H1 (cell line): ENCODE results near the gene CSNK1G3. TPM values are rescaled to one million over a fixed set of nuclear protein-coding genes. Genes with fewer than 3 reads are reported as not detected.

ENCODE experiments used
- CTCF ChIA-PET: fragments of 300-600 bp; sonication (Branson Sonifier 250); formaldehyde crosslinking; loops from one replicate; lab custom pipeline; 2021; ENCODE audit not compliant: partially characterized antibody; lab: Charles Lee
- POLR2A ChIA-PET: fragments of 300-600 bp; sonication (Branson Sonifier 250); formaldehyde crosslinking; loops from one replicate; lab custom pipeline; 2021; ENCODE audit warnings: inconsistent platforms; ENCODE audit not compliant: partially characterized antibody; lab: Charles Lee
- DNase-seq, 2 experiments: peaks; one replicate each; pipeline versions ENCODE4 v3.0.0 to v3.0.0-alpha.2; 2010 to 2022; ENCODE audit warnings: low spot score in 2 of 2, low read depth in 1 of 2, mixed read lengths in 1 of 2
- FAIRE-seq: peaks from 2 replicates; lab custom pipeline; 2011; peaks lifted over from hg19 to GRCh38; lab: Jason Lieb, UNC
- H2AFZ ChIP-seq: 2 replicates; pipeline ENCODE4 v1.8.1; 2012; ENCODE audit warnings: low read length, inconsistent platforms
- H2AK5ac ChIP-seq: 2 replicates; pipeline ENCODE4 v1.6.1; 2013; ENCODE audit warnings: low read depth, low read length
- H2BK120ac ChIP-seq: replicated peaks from 2 replicates; pipeline ENCODE3; 2013; ENCODE audit warnings: low read depth, low read length, inconsistent platforms
- H2BK12ac ChIP-seq: 2 replicates; pipeline ENCODE4 v1.6.1; 2013; ENCODE audit warnings: low read depth, low read length
- H2BK15ac ChIP-seq: 2 replicates; pipeline ENCODE4 v1.6.1; 2013; ENCODE audit warnings: low read length
- H2BK20ac ChIP-seq: 2 replicates; pipeline ENCODE4 v1.6.1; 2013; ENCODE audit warnings: low read length
- H2BK5ac ChIP-seq: 2 replicates; pipeline ENCODE4 v1.6.1; 2013; ENCODE audit warnings: low read depth, low read length
- H3K14ac ChIP-seq: 2 replicates; pipeline ENCODE4 v1.6.1; 2013; ENCODE audit warnings: inconsistent platforms; ENCODE audit not compliant: insufficient read length
- H3K18ac ChIP-seq: 2 replicates; pipeline ENCODE4 v1.6.1; 2013; ENCODE audit warnings: low read length; ENCODE audit errors: extremely low read depth
- H3K23ac ChIP-seq: 2 replicates; pipeline ENCODE4 v1.6.1; 2013; ENCODE audit warnings: inconsistent platforms; ENCODE audit not compliant: insufficient read length
- H3K23me2 ChIP-seq: 2 replicates; pipeline ENCODE4 v1.6.1; 2013; ENCODE audit warnings: low read depth, low read length
- H3K27ac ChIP-seq: 2 replicates; pipeline ENCODE4 v1.6.1; 2011; ENCODE audit warnings: low read depth, low read length, inconsistent platforms
- H3K27me3 ChIP-seq, 4 experiments: replicated peaks in 1 of 4; 1 replicate in 1 of 4; 2 replicates in 3 of 4; pipeline versions ENCODE4 v1.6.1 to v1.8.1; 2011 to 2013; ENCODE audit warnings: low read length in 3 of 4, mild to moderate bottlenecking in 3 of 4, inconsistent platforms in 2 of 4, mixed read lengths in 2 of 4, moderate library complexity in 1 of 4; ENCODE audit not compliant: control insufficient read depth in 3 of 4, insufficient read depth in 3 of 4; ENCODE audit errors: extremely low read depth in 1 of 4
- H3K36me3 ChIP-seq, 4 experiments: 2 replicates each; pipeline versions ENCODE4 v1.6.1 to v1.8.1; 2011 to 2013; ENCODE audit warnings: mild to moderate bottlenecking in 4 of 4, low read length in 3 of 4, moderate library complexity in 2 of 4, control low read depth in 1 of 4, inconsistent platforms in 1 of 4; ENCODE audit not compliant: insufficient read depth in 4 of 4, control insufficient read depth in 2 of 4
- H3K4ac ChIP-seq: replicated peaks from 2 replicates; pipeline ENCODE3; 2013; ENCODE audit warnings: low read length, low read depth, mixed read lengths, inconsistent platforms; ENCODE audit not compliant: insufficient read length
- H3K4me1 ChIP-seq, 4 experiments: replicated peaks in 1 of 4; 1 replicate in 1 of 4; 2 replicates in 3 of 4; pipeline versions ENCODE4 v1.6.1 to v1.8.1; 2011 to 2013; ENCODE audit warnings: low read length in 3 of 4, inconsistent platforms in 2 of 4, mixed read lengths in 1 of 4; ENCODE audit not compliant: insufficient read depth in 4 of 4, control insufficient read depth in 3 of 4
- H3K4me2 ChIP-seq, 2 experiments: 2 replicates each; pipeline versions ENCODE4 v1.6.1 to v1.8.1; 2011 to 2013; ENCODE audit warnings: low read depth in 2 of 2, low read length in 2 of 2, control low read depth in 1 of 2, inconsistent platforms in 1 of 2, mild to moderate bottlenecking in 1 of 2; ENCODE audit not compliant: insufficient read depth in 1 of 2
- H3K4me3 ChIP-seq, 4 experiments: fragments of 200-600, 300-600 bp in 1 of 4; sonication (generic), shearing (Covaris generic), sonication (Bioruptor Twin) in 1 of 4; 2 replicates each; pipeline versions ENCODE4 v1.5.1 to v1.8.1; 2011 to 2016; ENCODE audit warnings: low read length in 4 of 4, low read depth in 3 of 4, control low read depth in 2 of 4, inconsistent platforms in 2 of 4, mild to moderate bottlenecking in 2 of 4, mixed read lengths in 1 of 4, moderate library complexity in 1 of 4; ENCODE audit not compliant: insufficient read depth in 2 of 4; ENCODE audit errors: extremely low read depth in 1 of 4
- H3K56ac ChIP-seq: replicated peaks from 2 replicates; pipeline ENCODE3; 2013; ENCODE audit warnings: low read depth, mild to moderate bottlenecking, mixed read lengths, low read length, inconsistent platforms; ENCODE audit not compliant: insufficient read length
- H3K79me1 ChIP-seq: 2 replicates; pipeline ENCODE4 v1.6.1; 2013; ENCODE audit warnings: low read depth, low read length, control low read depth
- H3K79me2 ChIP-seq, 2 experiments: 2 replicates each; pipeline versions ENCODE4 v1.6.1 to v1.8.1; 2012 to 2013; ENCODE audit warnings: low read length in 2 of 2, mild to moderate bottlenecking in 2 of 2, inconsistent platforms in 1 of 2; ENCODE audit not compliant: insufficient read depth in 2 of 2, control insufficient read depth in 1 of 2
- H3K9ac ChIP-seq, 4 experiments: replicated peaks in 1 of 4; 1 replicate in 1 of 4; 2 replicates in 3 of 4; pipeline versions ENCODE4 v1.6.1 to v1.8.1; 2011 to 2013; ENCODE audit warnings: low read depth in 3 of 4, low read length in 3 of 4, control low read depth in 2 of 4, mild to moderate bottlenecking in 2 of 4, moderate library complexity in 2 of 4, inconsistent platforms in 1 of 4; ENCODE audit errors: extremely low read depth in 1 of 4
- H3K9me3 ChIP-seq, 2 experiments: 2 replicates each; pipeline versions ENCODE4 v1.6.1 to v1.8.1; 2012 to 2013; ENCODE audit warnings: mild to moderate bottlenecking in 2 of 2, moderate library complexity in 2 of 2, control low read depth in 1 of 2, inconsistent platforms in 1 of 2, low read depth in 1 of 2, low read length in 1 of 2, mixed read lengths in 1 of 2; ENCODE audit not compliant: insufficient read depth in 2 of 2
- H4K20me1 ChIP-seq, 2 experiments: replicated peaks in 1 of 2; 2 replicates each; pipeline versions ENCODE3 to v1.8.1; 2011 to 2013; ENCODE audit warnings: inconsistent platforms in 2 of 2, low read length in 2 of 2, mild to moderate bottlenecking in 1 of 2; ENCODE audit not compliant: insufficient read depth in 2 of 2, control insufficient read depth in 1 of 2
- H4K5ac ChIP-seq: 2 replicates; pipeline ENCODE4 v1.6.1; 2013; ENCODE audit warnings: low read length, low read depth, mixed read lengths, inconsistent platforms; ENCODE audit not compliant: insufficient read length
- H4K8ac ChIP-seq: 2 replicates; pipeline ENCODE4 v1.8.0; 2013; ENCODE audit warnings: mild to moderate bottlenecking, moderate library complexity, low read length, inconsistent platforms; ENCODE audit not compliant: insufficient read depth; ENCODE audit errors: extremely low read depth
- H4K91ac ChIP-seq: replicated peaks from 2 replicates; pipeline ENCODE3; 2013; ENCODE audit warnings: low read length, mixed read lengths, inconsistent platforms; ENCODE audit not compliant: insufficient read length
- BRCA1 ChIP-seq: IDR thresholded peaks from 2 replicates; pipeline ENCODE4 v1.6.1; 2012; ENCODE audit warnings: low read depth, low read length, improper control_type of control experiment
- GTF2F1 ChIP-seq: IDR thresholded peaks from 2 replicates; pipeline ENCODE4 v1.6.1; 2012; ENCODE audit warnings: low read depth, low read length, improper control_type of control experiment, borderline replicate concordance
- RBBP5 ChIP-seq: IDR thresholded peaks from 2 replicates; pipeline ENCODE4 v1.7.1; 2012; ENCODE audit warnings: low read depth, mild to moderate bottlenecking, inconsistent platforms, low read length, moderate library complexity, borderline replicate concordance
- SUZ12 ChIP-seq: fragments of 200-600 bp; sonication (generic); IDR thresholded peaks from 2 replicates; pipeline ENCODE4 v1.6.1; 2012; ENCODE audit warnings: mild to moderate bottlenecking, inconsistent platforms, low read length, moderate library complexity, mixed read lengths
- ZNF274 ChIP-seq: IDR thresholded peaks from 2 replicates; pipeline ENCODE4 v1.7.0; 2012; ENCODE audit warnings: low read length, borderline replicate concordance; ENCODE audit errors: extremely low read depth
- polyA plus RNA-seq, 7 experiments: library from polyadenylated mRNA; depleted of rRNA in 3 of 7; stranded (reverse) in 5 of 7; unstranded in 2 of 7; fragments of >200 nt in 5 of 7; fragments of 200-250 nt in 2 of 7; gene quantifications; 1 replicate in 5 of 7; 2 replicates in 1 of 7; 4 replicates in 1 of 7; pipeline versions ENCODE4 v1.2.1 to v1.2.3, GENCODE V29; 2011 to 2013; ENCODE audit warnings: missing spikeins in 2 of 7, mixed read lengths in 2 of 7
- total RNA-seq: library from RNA; stranded (reverse); fragmentation: NEBNext Ultra II Directional; extraction: Animal tissue kit (Norgen Biotek cat#: 25700); gene quantifications from 2 replicates; pipeline ENCODE4 v1.2.1, GENCODE V29; 2021

Gene CSNK1G3
- total and polyA plus RNA-seq, 2 of the 8 experiments (the other 6 are each of a cell fraction or from before 2014, with no cell fraction given) = 10.6 to 58.9 TPM

GRCh38 chr5:123474228-123474627, 37.7 kb upstream of the CSNK1G3 start:
- CTCF ChIA-PET = no interaction called here
- no peaks in the 10 kb centered on the region for H3K36me3 ChIP-seq
- H4K8ac ChIP-seq = no peak overlapping the region
- TF ChIP-seq ZNF274 = no peak
- no peak for TF ChIP-seq BRCA1
- no peak for TF ChIP-seq SUZ12
- TF ChIP-seq GTF2F1 = no peak
- no peak for TF ChIP-seq RBBP5
- peaks cover 0 to 1% (median 0%) of the 10 kb centered on the region in 4 experiments; a peak in 1 of 7 replicates for H3K27me3 ChIP-seq
- H3K14ac ChIP-seq = no peak overlapping the region
- no peak overlapping the region for H3K18ac ChIP-seq
- H3K79me1 ChIP-seq = no peaks in the 10 kb centered on the region
- H2AFZ ChIP-seq = no peak overlapping the region
- FAIRE-seq = no peak
- H3K79me2 ChIP-seq = no peaks in the 10 kb centered on the region
- H3K4me3 ChIP-seq = no peak overlapping the region
- H3K27ac ChIP-seq = no peak overlapping the region
- H4K91ac ChIP-seq = no peak overlapping the region
- no peak overlapping the region for H3K56ac ChIP-seq
- H3K4ac ChIP-seq = no peak overlapping the region
- POLR2A ChIA-PET = no interaction called here
- H3K9me3 ChIP-seq = no peaks in the 10 kb centered on the region
- H2BK5ac ChIP-seq = no peak overlapping the region
- no peak overlapping the region for H2BK20ac ChIP-seq
- no peak overlapping the region for H3K23ac ChIP-seq
- no peaks in the 10 kb centered on the region for H3K23me2 ChIP-seq
- H2AK5ac ChIP-seq = no peak overlapping the region
- H4K5ac ChIP-seq = no peak overlapping the region
- H3K4me2 ChIP-seq = no peak overlapping the region
- H4K20me1 ChIP-seq = no peaks in the 10 kb centered on the region
- no peak overlapping the region for H2BK12ac ChIP-seq
- no peak overlapping the region for H3K9ac ChIP-seq
- H3K4me1 ChIP-seq = no peaks in the 10 kb centered on the region
- no peak overlapping the region for H2BK15ac ChIP-seq
- no peak overlapping the region for H2BK120ac ChIP-seq
- no peak for DNase-seq
